Measurements from ENCODE around the gene COL5A1. TPM values are rescaled to one million over a fixed set of nuclear protein-coding genes. Genes with fewer than 3 reads are reported as not detected.
"Not testable (repeated sequence)": the region's sequence is repeated elsewhere in the genome, so short reads cannot be mapped to it uniquely, and the experiment has no call there.

COL5A1 gene
- total RNA-seq, 1 donor from 2014 or later, result 99.6 TPM

GRCh38 chr9:134855231-134855899, 213.8 kb downstream of the COL5A1 start:
- Histone ChIP-seq H3K4me3 (no peak overlapping the region), H3K4me1 (no peaks in the 10 kb centered on the region), H3K27me3 (no peaks in the 10 kb centered on the region), H3K27ac (no peak overlapping the region), H3K9me3 (no peaks in the 10 kb centered on the region), H3K36me3 (no peaks in the 10 kb centered on the region)
- no peak for DNase-seq (ENCODE audit: low spot score in 2 of 2)
- intact Hi-C loops (cut with DNase I), result no loop called here
- TF ChIP-seq CTCF (IDR thresholded peaks at IDR 0.05), result no peak

GRCh38 chr9:134855900-134856377, 214.3 kb downstream of the COL5A1 start:
- no peaks in the 10 kb centered on the region for H3K27me3 ChIP-seq
- no peaks in the 10 kb centered on the region for H3K4me1 ChIP-seq
- no peaks in the 10 kb centered on the region for H3K36me3 ChIP-seq
- TF ChIP-seq CTCF (IDR thresholded peaks at IDR 0.05), result no peak
- DNase-seq (ENCODE audit: low spot score in 2 of 2), result peak in 1 of 2 donors; percentile 55
- no peak overlapping the region for H3K27ac ChIP-seq
- intact Hi-C loops (cut with DNase I), result no loop called here
- H3K9me3 ChIP-seq, result no peaks in the 10 kb centered on the region
- H3K4me3 ChIP-seq, result no peak overlapping the region

- intact Hi-C loops (cut with DNase I); DNase-seq (ENCODE audit: low spot score in 2 of 2); H3K4me3 ChIP-seq: not testable (repeated sequence)
These were observed 215.8 kb downstream of the COL5A1 start for GRCh38 chr9:134857451-134857850.

GRCh38 chr9:134858051-134858841, 216.6 kb downstream of the COL5A1 start:
- Histone ChIP-seq H3K4me3 (no peak overlapping the region), H3K27ac (no peak overlapping the region), H3K9me3 (no peaks in the 10 kb centered on the region), H3K4me1 (no peaks in the 10 kb centered on the region), H3K36me3 (no peaks in the 10 kb centered on the region), H3K27me3 (no peaks in the 10 kb centered on the region)
- intact Hi-C loops (cut with DNase I), result no loop called here
- no peak for TF ChIP-seq CTCF (IDR thresholded peaks at IDR 0.05)
- DNase-seq (ENCODE audit: low spot score in 2 of 2), result peak in 1 of 2 donors; percentile 57

More at GRCh38 chr9:134857451-134857850, 215.8 kb downstream of the COL5A1 start:
- H3K9me3 ChIP-seq, H3K27ac ChIP-seq, H3K36me3 ChIP-seq, H3K27me3 ChIP-seq, H3K4me1 ChIP-seq: not testable (repeated sequence)

- no peak overlapping the region for H3K4me3 ChIP-seq
- DNase-seq (ENCODE audit: low spot score in 2 of 2), result no peak
- H3K27me3 ChIP-seq, result no peaks in the 10 kb centered on the region
- no peaks in the 10 kb centered on the region for H3K9me3 ChIP-seq
- no peaks in the 10 kb centered on the region for H3K36me3 ChIP-seq
- no peak overlapping the region for H3K27ac ChIP-seq
- H3K4me1 ChIP-seq, result no peaks in the 10 kb centered on the region
- intact Hi-C loops (cut with DNase I), result no loop called here
- TF ChIP-seq CTCF (IDR thresholded peaks at IDR 0.05), result no peak
These were observed 218.9 kb downstream of the COL5A1 start for GRCh38 chr9:134860510-134860909.
